Measurements from ENCODE around the gene PCDHA6.
"Not testable (repeated sequence)": the region's sequence is repeated elsewhere in the genome, so short reads cannot be mapped to it uniquely, and the experiment has no call there.

The PCDHA6 gene

GRCh38 chr5:140827704-140828361, at the start of gene PCDHA6:
PCDHA6 (plus strand) TSS chr5:140827960; CDS start chr5:140828092, 132 bp downstream.
- no peak for DNase-seq (ENCODE audit: low spot score)

- DNase-seq (ENCODE audit: low spot score), result no peak
Measured at GRCh38 chr5:140780512-140780911, 47.2 kb upstream of the PCDHA6 start.

GRCh38 chr5:140785905-140786686, 41.7 kb upstream of the PCDHA6 start, which contains the start of gene PCDHA1:
PCDHA1 (plus strand) TSS chr5:140786140.
- DNase-seq (ENCODE audit: low spot score), result peak; percentile 57

GRCh38 chr5:140787422-140787821, 40.3 kb upstream of the PCDHA6 start:
- not testable (repeated sequence) for DNase-seq (ENCODE audit: low spot score)

- not testable (repeated sequence) for DNase-seq (ENCODE audit: low spot score)
Measured at GRCh38 chr5:140787849-140788504, 39.8 kb upstream of the PCDHA6 start.

- DNase-seq (ENCODE audit: low spot score), result peak; percentile 30
Measured at GRCh38 chr5:140791089-140791488, 36.7 kb upstream of the PCDHA6 start.

- peak; percentile 9 for DNase-seq (ENCODE audit: low spot score)
Measured at GRCh38 chr5:140794595-140795258, 33.0 kb upstream of the PCDHA6 start, which contains the start of gene PCDHA2. PCDHA2 (plus strand) TSS chr5:140794852.

GRCh38 chr5:140795259-140795641, 32.5 kb upstream of the PCDHA6 start:
- DNase-seq (ENCODE audit: low spot score), result peak; percentile 38

- DNase-seq (ENCODE audit: low spot score), result not testable (repeated sequence)
Measured at GRCh38 chr5:140796072-140796717, 31.6 kb upstream of the PCDHA6 start.

GRCh38 chr5:140796718-140797095, 31.1 kb upstream of the PCDHA6 start:
- DNase-seq (ENCODE audit: low spot score), result no peak

- peak; percentile 47 for DNase-seq (ENCODE audit: low spot score)
Measured at GRCh38 chr5:140800816-140801493, 26.8 kb upstream of the PCDHA6 start, which contains the start of gene PCDHA3. PCDHA3 (plus strand) TSS chr5:140801057.

- no peak for DNase-seq (ENCODE audit: low spot score)
Measured at GRCh38 chr5:140801494-140801841, 26.3 kb upstream of the PCDHA6 start.

GRCh38 chr5:140802381-140802780, 25.4 kb upstream of the PCDHA6 start:
- DNase-seq (ENCODE audit: low spot score), result not testable (repeated sequence)

- DNase-seq (ENCODE audit: low spot score), result no peak
Measured at GRCh38 chr5:140802781-140803271, 24.9 kb upstream of the PCDHA6 start.

- peak; percentile 27 for DNase-seq (ENCODE audit: low spot score)
Measured at GRCh38 chr5:140806834-140807775, 20.7 kb upstream of the PCDHA6 start, which contains the start of gene PCDHA4. PCDHA4 (plus strand) TSS chr5:140807068.

GRCh38 chr5:140808241-140808888, 19.4 kb upstream of the PCDHA6 start:
- not testable (repeated sequence) for DNase-seq (ENCODE audit: low spot score)

GRCh38 chr5:140808889-140809291, 18.9 kb upstream of the PCDHA6 start:
- DNase-seq (ENCODE audit: low spot score), result no peak

- no peak for DNase-seq (ENCODE audit: low spot score)
Measured at GRCh38 chr5:140821375-140822280, 6.1 kb upstream of the PCDHA6 start, which contains the start of gene PCDHA5. PCDHA5 (plus strand) TSS chr5:140821613.
